Colonic mucosa (tissue), 4 donors: ENCODE data around the gene TUBGCP5. TPM values are rescaled to one million over a fixed set of nuclear protein-coding genes. Genes with fewer than 3 reads are reported as not detected.
"Not testable (repeated sequence)": the region's sequence is repeated elsewhere in the genome, so short reads cannot be mapped to it uniquely, and the experiment has no call there.

Experiments
- DNase-seq: peaks from one replicate; pipeline ENCODE4 v3.0.0-alpha.2; 2020
- H3K27ac ChIP-seq: fragments of 200-600 bp; one replicate; pipeline ENCODE4 v1.8.0; 2021
- H3K27me3 ChIP-seq: fragments of 200-600 bp; one replicate; pipeline ENCODE4 v1.8.0; 2021
- H3K36me3 ChIP-seq: fragments of 200-600 bp; one replicate; pipeline ENCODE4 v1.8.0; 2021
- H3K4me1 ChIP-seq: fragments of 200-600 bp; one replicate; pipeline ENCODE4 v1.8.0; 2021; ENCODE audit warnings: mild to moderate bottlenecking
- H3K4me3 ChIP-seq: fragments of 200-600 bp; one replicate; pipeline ENCODE4 v1.8.0; 2021
- H3K9ac ChIP-seq, 2 donors: one replicate each; pipeline ENCODE4 v1.7.0; 2013; ENCODE audit warnings: control low read depth in 2 of 2, low read depth in 2 of 2, low read length in 2 of 2
- H3K9me3 ChIP-seq: fragments of 200-600 bp; one replicate; pipeline ENCODE4 v1.8.0; 2021
- CTCF ChIP-seq: fragments of 200-600 bp; IDR thresholded peaks from one replicate; pipeline ENCODE4 v1.8.0; 2022; ENCODE audit warnings: antibody characterized with exemption, mild to moderate bottlenecking
- intact Hi-C: fragments of 100-400 bp; cut with DNase I; formaldehyde crosslinking; loops from one replicate; pipeline ENCODE4 v1.14.1; 2022
- total RNA-seq, 2 donors: library from RNA; stranded (reverse); fragmentation: NEBNext Ultra II Directional in 1 of 2; extraction: Animal tissue kit (Norgen Biotek cat#: 25700) in 1 of 2; gene quantifications; one replicate each; pipeline ENCODE4 v1.2.1, GENCODE V29; 2021
- donor health status: healthy.
- donor health status: DM: no; HTN: no; CAD: no.
- donor health status: DM: no; HTN: no; CAD: no.

TUBGCP5 gene
- total RNA-seq, 2 donors from 2014 or later = 7.5 to 10.9 TPM

GRCh38 chr15:23049984-23050628 is 10.7 kb upstream of the TUBGCP5 start:
- DNase-seq = no peak
- Histone ChIP-seq H3K36me3 (no peaks in the 10 kb centered on the region), H3K4me3 (no peak overlapping the region), H3K9me3 (no peaks in the 10 kb centered on the region), H3K27ac (no peak overlapping the region), H3K4me1 (no peaks in the 10 kb centered on the region), H3K27me3 (no peaks in the 10 kb centered on the region), H3K9ac (no peak overlapping the region)
- intact Hi-C loops = no loop called here
- no peak for TF ChIP-seq CTCF

DNA sequence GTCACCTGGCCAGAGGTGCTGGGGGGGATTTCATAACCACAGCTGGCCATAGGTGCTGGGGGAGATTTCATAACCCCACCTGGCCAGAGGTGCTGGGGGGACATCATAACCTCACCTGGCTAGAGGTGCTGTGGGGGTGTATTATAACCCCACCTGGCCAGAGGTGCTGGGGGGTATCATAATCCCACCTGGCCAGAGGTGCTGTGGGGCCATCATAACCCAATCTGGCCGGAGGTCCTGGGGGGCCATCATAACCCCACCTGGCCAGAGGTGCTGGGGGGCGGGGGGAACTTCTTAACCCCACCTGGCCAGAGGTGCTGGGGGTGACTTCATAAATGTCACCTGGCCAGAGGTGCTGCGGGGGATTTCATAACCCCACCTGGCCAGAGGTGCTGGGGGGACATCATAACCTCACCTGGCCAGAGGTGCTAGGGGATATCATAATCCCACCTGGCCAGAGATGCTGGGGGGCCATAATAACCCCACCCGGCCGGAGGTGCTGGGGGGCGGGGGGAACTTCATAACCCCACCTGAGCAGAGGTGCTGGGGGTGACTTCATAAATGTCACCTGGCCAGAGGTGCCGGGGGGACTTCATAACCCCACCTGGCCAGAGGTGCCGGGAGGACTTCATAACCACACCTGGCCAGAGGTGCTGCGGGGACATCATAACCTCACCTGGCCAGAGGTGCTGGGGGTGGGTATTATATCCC is 9.4 kb upstream of the TUBGCP5 start:
- H3K9ac ChIP-seq, H3K36me3 ChIP-seq, H3K9me3 ChIP-seq, H3K4me1 ChIP-seq, H3K27ac ChIP-seq, intact Hi-C loops, H3K27me3 ChIP-seq, H3K4me3 ChIP-seq, DNase-seq: not testable (repeated sequence)

DNA sequence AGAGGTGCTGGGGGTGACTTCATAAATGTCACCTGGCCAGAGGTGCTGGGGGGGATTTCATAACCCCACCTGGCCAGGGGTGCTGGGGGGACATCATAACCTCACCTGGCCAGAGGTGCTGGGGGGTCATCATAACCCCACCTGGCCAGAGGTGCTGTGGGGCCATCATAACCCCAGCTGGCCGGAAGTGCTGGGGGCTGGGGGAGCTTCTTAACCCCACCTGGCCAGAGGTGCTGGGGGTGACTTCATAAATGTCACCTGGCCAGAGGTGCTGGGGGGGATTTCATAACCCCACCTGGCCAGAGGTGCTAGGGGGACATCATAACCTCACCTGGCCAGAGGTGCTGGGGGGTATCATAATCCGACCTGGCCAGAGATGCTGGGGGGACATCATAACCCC is 4.6 kb upstream of the TUBGCP5 start:
- DNase-seq, H3K27me3 ChIP-seq, H3K4me3 ChIP-seq, H3K4me1 ChIP-seq, H3K36me3 ChIP-seq, H3K9me3 ChIP-seq, intact Hi-C loops, H3K9ac ChIP-seq, H3K27ac ChIP-seq: not testable (repeated sequence)

- H3K4me3 ChIP-seq, intact Hi-C loops, H3K36me3 ChIP-seq, H3K9me3 ChIP-seq, H3K9ac ChIP-seq, H3K27ac ChIP-seq, H3K27me3 ChIP-seq, H3K4me1 ChIP-seq, DNase-seq: not testable (repeated sequence)
These were observed 4.2 kb upstream of the TUBGCP5 start for GRCh38 chr15:23043535-23043934.

- H3K27ac ChIP-seq, DNase-seq, H3K9me3 ChIP-seq, H3K4me1 ChIP-seq, H3K27me3 ChIP-seq, H3K9ac ChIP-seq, intact Hi-C loops, H3K4me3 ChIP-seq, H3K36me3 ChIP-seq: not testable (repeated sequence)
These were observed 2.4 kb upstream of the TUBGCP5 start for GRCh38 chr15:23041736-23042135.

GRCh38 chr15:23039917-23040281 is 530 bp upstream of the TUBGCP5 start:
- DNase-seq = no peak
- Histone ChIP-seq H3K4me1 (peaks cover 4% of the 10 kb centered on the region), H3K27ac (peak overlapping the region; percentile 78), H3K9me3 (no peaks in the 10 kb centered on the region), H3K9ac (peak overlapping the region; percentile 56 to 68), H3K27me3 (no peaks in the 10 kb centered on the region), H3K36me3 (no peaks in the 10 kb centered on the region), H3K4me3 (peak overlapping the region; percentile 79)
- intact Hi-C loops = no loop called here
- no peak for TF ChIP-seq CTCF

GRCh38 chr15:23038726-23039142 is 635 bp downstream of the TUBGCP5 start:
- no peaks in the 10 kb centered on the region for H3K36me3 ChIP-seq
- DNase-seq = no peak
- peaks cover 4% of the 10 kb centered on the region for H3K4me1 ChIP-seq
- peak overlapping the region in 1 of 2 donors; percentile 77 for H3K9ac ChIP-seq
- no peak for TF ChIP-seq CTCF
- peak overlapping the region; percentile 79 for H3K4me3 ChIP-seq
- H3K27ac ChIP-seq = peak overlapping the region; percentile 78
- no peaks in the 10 kb centered on the region for H3K27me3 ChIP-seq
- intact Hi-C loops = no loop called here
- H3K9me3 ChIP-seq = no peaks in the 10 kb centered on the region
